NCI-H82 (cell line): Measurements from ENCODE around the gene DENND1A.

Experiments
- DNase-seq: peaks from one replicate; lab custom pipeline; 2025; lab: John Stamatoyannopoulos, UW

DENND1A gene

DNA sequence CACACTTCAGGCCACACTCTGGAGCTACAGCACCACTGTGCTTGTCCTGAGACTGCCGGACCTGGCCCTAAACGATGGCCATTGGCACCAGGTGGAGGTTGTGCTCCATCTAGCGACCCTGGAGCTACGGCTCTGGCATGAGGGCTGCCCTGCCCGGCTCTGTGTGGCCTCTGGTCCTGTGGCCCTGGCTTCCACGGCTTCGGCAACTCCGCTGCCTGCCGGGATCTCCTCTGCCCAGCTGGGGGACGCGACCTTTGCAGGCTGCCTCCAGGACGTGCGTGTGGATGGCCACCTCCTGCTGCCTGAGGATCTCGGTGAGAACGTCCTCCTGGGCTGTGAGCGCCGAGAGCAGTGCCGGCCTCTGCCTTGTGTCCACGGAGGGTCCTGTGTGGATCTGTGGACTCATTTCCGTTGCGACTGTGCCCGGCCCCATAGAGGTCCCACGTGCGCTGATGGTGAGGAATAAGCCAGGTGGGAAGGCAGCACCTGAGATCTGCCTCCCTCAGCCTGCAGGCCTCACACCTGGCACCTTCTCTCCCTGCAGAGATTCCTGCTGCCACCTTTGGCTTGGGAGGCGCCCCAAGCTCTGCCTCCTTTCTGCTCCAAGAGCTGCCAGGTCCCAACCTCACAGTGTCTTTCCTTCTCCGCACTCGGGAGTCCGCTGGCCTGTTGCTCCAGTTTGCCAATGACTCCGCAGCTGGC, 559.2 kb downstream of the DENND1A start:
- no peak for DNase-seq

DNA sequence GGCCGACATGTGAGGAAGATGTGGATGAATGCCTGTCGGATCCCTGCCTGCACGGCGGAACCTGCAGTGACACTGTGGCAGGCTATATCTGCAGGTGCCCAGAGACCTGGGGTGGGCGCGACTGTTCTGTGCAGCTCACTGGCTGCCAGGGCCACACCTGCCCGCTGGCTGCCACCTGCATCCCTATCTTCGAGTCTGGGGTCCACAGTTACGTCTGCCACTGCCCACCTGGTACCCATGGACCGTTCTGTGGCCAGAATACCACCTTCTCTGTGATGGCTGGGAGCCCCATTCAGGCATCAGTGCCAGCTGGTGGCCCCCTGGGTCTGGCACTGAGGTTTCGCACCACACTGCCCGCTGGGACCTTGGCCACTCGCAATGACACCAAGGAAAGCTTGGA, 559.8 kb downstream of the DENND1A start:
- no peak for DNase-seq

DNA sequence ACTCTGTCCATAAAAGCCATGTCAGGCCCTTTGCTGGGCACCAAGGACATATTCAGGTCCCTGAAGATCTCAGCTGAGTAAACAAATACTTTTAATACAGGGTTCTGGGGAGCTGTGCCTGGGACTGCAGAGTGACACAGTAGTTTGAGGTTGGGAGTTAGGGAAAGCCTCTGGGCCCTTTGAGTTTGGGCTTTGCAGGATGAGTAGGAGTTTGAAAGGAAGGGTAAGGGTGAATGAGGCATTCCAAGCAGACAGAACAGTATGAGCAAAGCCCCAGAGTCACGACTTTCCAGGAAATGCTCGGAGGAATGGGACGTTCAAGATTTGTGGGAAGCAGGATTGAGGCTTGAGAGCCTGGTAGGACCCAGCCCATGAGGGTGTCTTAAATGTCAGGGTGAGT, 560.6 kb downstream of the DENND1A start:
- DNase-seq, result no peak

DNA sequence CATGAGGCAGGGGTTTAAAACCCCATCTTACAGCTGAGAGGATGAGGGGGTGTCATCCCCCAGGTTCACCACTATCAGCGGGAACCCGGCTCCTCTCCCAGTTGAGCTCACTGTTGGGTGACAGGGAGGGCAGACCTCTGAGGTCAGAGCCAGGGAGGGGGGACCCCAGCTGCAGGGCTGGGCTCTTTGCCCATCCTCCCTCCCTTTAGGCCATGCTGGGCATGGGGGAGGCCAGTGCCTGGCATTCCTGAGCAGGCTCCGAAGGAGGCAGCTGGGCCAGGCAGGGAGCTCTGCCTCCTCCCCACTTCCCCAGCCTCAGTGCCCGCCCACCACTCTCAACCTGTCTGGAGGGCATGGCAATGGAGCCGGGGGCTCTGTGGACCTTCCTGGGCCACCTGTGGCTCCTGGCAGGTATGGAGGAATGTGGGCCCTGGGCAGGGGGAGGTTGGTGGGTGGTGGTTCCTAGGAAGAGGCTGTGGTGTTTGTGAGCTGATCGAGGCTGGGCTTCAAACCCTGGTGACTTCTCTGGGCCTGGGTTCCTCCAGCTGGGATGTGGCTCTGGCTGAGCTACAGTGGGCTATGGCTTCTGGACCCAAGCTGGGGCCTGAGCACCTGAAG, 561.3 kb downstream of the DENND1A start:
- DNase-seq, result no peak

DNA sequence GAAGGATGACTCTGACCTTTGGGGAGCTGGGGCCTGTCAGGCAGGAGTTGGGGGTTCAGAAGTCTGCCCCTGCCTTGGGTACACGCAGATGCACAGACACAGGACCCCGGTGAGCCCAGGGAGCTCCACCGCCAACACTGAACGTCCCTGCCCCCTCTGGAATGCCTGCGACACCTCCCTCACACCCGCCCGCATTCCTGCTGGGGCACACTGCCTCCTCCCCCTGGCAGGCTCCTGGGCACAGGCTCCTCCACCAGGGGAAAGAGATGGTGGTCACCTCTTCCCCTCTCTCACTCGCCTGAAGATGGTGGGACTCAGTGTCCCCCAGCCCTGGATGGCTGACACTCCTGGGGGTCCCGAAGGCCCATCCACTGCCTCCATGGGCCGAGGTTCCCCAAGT, 561.9 kb downstream of the DENND1A start:
- no peak for DNase-seq

DNA sequence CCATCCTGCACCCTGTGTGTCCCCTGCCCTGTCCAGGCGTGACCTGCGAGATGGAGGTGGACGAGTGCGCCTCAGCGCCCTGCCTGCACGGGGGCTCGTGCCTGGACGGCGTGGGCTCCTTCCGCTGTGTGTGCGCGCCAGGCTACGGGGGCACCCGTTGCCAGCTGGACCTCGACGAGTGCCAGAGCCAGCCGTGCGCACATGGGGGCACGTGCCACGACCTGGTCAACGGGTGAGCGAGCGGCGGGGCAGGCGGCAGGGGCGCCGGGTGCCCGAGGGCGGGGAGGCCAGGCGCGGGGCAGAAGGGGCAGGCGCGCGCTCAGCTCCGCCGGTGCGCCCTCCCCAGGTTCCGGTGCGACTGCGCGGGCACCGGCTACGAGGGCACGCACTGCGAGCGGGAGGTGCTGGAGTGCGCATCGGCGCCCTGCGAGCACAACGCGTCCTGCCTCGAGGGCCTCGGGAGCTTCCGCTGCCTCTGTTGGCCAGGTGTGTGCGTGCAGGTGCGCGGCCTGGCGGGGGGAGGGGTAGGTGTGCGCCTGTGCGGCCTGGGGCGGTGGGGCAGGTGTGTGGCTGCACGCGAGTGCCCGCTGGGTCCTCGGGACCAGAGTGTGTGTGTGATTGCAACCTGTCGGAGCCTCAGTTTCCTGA, 563.9 kb downstream of the DENND1A start:
- no peak for DNase-seq

DNA sequence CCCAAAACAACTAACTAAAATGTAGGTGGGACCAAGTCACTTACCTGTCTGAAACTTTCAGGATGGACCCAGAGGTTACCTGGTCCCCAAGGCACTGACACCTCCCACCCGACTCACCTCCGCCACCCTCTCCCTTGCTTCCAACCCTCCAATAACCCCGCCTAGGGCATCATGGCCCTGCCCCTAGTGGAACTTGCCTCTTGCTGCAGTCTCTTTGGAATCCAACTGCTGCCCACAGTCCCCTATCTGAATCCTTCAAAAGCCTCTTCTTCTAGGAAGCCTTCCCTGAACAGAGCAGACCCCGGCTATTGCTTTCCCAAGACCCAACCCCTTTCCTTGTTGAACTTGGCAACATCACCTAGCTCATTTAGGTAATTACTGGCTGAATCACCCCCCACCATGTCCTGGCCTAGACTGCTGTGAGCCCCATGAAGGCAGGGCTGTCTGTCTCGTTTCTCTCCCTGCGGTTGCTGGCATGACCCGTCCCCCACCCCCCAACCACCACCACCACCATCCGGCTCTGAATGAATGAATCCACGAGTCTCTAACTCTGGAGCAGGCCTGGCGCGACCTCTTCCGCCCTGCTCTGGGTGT, 564.5 kb downstream of the DENND1A start:
- DNase-seq, result peak; percentile 40

DNA sequence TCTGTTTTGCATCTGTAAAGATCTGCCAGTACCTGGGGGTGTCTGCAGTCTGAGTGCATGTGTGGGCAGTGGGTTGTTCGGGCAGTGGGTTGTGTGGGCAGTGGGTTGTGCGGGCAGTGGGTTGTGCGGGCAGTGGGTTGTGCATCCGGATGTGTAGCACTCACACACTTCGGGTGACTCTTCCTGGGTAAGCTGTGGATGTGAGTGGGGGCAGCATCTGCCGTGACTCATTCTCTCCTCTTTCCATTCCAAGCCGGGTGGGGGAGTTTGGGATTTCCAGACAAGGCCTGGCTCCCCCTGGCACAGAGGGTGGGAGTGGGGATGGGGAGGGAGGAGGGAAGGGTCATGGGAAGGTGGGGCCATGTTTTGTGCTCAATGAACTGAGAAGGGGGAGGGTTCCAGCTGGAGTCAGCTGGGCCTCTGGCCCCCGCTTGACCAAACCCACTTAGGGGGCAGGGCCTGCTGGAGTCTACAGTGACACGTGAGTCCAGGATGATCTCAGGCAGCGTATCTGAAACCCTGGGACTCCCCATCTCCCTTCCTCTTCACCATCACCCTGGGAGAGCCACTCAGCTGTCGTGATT, 565.6 kb downstream of the DENND1A start:
- DNase-seq, result no peak

DNA sequence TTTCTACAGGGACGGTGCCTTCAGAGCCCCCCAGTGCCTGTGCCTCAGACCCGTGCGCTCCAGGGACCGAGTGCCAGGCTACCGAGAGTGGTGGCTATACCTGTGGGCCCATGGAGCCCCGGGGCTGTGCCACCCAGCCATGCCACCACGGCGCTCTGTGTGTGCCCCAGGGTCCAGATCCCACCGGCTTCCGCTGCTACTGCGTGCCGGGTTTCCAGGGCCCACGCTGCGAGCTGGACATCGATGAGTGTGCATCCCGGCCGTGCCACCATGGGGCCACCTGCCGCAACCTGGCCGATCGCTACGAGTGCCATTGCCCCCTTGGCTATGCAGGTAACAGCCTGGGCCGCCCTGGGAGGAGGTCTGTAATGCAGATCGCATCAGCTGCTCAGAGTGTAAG, 567.1 kb downstream of the DENND1A start:
- no peak for DNase-seq

DNA sequence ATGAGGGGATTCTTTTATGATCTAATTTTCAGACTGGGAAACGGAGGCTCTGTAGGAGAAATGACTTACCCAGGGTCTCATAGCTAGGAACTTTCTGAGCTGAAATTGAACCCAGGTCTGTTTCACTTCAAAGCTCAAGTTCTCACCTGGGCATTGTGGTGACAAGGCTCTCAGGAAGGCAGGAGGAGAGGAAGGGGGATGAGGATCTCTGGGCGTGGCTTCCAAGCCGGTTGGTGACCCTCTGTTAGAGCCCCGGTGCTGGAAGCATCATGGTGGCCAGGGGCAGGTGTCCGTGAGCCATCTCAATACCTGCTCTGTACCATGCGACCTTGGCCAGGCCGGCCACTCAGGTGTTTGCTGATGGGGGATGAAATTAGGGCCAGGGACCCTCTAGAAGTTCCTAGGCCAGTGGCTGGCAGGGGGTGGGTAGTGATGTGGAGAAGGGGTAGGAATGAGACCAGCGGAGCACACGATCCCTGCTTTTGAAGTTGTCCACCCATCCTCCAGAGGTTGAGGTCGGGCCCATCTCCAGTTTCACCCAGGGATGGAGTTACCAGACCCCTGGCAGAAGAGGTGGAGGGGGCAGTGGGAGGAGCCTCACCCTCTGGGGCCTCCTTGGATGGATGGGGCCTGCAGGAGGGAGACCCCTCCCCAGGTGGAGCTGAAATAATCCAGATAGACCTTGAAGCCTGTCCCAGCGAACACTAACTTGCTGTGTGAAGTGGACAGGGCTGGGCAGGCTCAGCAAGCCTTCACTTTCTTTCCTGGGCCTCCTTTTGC, 568.0 kb downstream of the DENND1A start:
- no peak for DNase-seq

DNA sequence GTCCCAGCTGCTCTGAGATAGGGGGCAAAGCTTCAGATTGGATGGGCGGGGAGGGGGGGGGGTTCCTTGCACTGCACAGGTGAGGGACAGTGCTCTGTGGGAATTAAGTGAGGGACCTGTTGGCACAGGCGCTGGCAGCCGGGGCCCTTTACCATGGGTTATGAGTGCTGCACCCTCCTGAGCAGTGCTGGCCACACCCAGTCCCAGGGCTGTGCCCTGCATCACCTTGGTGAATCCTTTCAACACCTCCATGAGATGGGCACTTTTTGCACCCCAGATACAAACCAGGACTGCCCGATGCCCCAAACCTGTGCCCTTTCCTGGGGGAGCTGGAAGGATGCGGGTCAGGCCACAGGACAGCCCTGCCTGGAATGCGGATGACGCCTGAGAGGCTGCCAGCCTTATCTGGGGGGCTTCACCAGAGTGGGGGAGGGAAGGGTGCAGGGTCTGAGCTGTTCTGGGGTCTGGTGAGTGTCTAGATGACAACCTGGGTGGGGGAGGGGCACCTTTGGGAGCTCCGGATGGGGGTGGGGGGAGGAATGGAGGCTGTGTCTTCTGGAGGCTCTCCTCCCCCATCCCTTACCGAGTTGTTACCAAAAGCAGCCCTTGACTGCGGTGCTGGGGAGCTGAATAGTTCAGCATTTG, 568.7 kb downstream of the DENND1A start:
- DNase-seq, result peak; percentile 46

DNA sequence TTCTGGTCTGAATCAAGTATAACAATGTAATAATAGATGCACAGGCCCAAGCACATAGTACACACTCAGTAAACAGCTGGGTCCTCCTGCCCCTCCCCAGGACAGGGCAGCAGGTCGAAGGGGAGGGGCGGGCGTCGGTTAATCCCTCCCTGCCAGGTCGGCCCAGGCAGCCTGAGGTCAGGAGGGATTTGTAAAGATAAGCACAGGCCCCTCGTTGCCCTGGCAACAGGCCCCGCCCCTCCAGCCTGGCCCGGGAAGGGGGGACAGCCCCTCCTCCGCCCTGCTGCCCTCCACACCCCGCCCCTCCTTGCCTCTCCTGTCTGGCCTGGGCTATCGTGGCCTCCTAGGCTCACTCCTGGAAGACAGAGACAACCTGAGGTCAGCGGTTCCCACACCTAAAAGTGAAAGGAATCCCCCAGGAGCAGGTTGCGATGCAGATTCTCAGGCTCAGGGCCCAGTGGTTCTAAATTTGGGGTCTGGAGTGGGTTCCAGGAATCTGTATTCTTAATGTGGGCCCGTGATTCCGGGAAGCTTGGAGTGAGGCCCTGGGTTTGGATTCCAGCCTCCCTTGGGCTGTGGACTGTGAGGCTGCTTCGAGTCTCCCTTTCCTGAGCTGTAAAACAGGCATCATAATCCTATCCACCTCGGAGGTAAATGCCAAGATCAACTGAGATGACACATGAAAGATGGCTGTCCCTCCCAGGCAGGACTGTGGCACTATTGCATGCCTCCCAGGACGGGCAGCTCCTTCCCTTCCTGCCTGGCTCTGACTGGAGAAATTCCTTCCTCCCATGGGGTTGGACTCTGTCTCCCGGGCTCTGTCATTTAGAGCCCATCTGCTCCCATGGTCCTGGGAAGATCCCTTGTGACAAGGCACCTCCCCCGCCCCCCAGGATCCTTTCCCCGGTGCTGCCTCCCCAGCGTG, 569.5 kb downstream of the DENND1A start:
- DNase-seq, result peak; percentile 99

DNA sequence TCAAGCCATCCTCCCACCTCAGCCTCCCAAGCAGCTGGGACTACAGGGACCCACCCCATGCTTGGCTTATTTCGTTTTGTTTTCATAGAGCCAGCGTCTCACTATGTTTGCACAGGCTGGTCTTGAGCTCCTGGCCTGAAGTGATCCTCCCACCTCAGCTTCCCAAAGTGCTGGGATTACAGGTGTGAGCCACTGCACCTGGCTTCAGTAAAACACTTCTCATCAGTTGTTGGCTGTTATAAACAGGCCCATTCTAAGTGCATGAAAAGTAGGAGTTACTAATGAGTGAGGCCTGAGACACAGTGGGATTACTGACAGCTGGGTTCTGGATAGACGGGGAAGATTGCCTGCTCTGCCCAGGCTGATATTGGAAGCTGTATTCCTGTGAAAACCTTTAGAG, 570.4 kb downstream of the DENND1A start:
- peak; percentile 77 for DNase-seq

DNA sequence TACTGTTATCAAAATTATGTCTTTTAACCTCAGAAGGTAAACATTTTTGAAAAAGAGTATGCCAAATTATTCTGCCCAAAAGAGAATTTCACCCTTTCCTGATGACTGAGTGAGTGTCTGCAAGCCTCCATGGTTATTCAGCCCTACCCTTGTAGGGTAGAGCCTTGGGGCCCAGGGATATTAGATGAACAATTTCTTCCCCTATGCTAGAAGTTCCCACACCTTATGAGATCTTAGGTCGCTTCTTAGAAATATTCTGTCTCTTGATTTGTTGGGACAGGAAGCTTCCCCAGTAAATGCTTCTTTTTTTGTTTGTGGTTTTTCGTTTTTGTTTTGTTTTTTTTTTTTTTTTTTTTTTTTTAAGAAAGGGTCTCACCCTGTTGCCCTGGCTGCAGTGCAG, 570.8 kb downstream of the DENND1A start:
- DNase-seq, result no peak

DNA sequence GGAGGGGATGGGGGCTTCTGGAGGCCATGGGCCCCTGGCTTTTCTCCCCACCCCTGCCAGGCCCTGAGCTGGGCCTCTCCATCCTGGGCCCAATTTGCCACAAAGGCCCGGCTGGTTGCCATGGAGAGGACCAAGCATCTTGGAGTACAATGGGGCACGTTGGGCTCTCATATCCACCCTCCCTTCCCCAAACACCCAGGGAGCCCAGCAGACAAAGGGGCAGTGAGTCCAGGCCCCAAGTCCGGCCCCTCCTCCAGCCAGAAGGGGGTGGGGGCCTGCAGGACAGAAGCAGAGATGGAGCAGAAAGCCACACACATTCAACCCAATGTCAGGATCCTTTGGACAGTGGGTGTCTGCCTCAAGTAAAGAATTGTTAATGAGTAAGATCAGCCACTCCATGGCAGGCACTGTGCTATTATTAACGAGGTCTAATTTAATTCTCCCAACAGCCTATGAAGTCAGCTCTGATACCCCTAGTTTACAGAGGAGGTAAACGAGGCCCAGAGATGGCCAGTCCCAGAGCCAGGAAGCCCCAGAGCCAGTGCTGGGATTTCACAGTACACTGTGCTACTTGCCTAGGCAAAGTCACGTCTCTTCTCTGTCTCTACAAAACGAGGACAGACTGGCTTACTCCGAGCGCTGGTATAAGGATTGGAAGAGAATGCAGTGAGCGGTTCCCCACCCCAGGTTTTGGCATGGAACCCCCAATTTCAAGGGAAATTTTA, 571.6 kb downstream of the DENND1A start:
- peak; percentile 24 for DNase-seq

DNA sequence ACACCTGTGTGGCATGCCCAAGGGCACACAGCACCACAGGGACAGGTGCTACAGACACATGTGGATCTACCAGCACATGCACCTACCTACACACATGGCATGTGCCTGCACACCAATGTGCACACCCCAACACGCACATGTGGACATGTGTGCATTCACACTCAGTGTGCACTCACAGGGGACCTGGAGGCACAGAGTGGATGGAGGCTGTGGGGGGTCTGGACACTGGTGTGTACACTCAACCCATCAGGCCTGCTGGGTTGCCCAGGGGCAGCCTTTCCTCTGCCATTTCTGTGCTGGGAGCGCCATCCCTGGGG, 572.2 kb downstream of the DENND1A start:
- no peak for DNase-seq

DNA sequence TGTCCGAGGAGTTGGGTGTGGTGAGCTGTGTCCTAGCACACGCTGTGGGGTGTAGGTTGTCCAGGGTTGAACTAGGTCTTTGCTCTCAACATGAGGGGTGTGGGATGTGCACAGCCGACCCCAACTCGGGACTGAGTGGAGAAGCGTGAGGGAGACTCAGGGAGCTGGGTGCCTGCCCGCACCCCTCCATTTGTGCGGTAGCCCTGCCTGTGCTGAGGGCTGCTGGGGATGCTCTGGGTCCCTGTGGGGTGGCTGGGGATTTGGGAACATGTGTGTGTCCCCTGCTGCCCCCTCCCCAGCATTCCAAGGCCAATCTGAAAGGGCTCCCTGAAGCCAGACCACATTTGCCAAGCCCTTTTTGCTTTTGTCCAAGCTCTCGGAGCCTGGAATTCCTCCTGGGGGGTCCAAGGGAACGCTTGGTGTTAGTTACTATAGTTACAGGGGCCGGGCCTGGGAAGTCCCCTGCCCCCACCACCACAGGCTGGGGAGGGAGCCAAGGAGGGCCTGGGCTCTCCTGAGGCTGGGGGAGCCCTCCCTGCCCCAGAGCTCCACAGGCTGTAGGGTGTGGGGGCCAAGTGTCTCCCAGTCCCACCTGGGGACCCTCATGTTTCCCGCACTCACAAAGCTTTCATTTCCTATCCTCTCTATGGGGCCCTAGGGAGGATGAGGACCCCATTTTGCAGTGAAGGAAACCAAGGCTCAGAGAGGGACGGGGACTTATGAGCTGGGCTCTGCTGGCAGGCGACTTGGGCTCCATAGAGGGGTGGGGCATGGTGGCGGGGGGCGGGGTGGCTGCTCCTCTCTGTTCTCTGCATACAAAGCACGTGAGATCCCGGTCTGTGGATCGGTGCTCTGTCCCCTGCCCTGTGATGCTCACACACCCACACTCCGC, 572.8 kb downstream of the DENND1A start:
- DNase-seq, result peak; percentile 72

DNA sequence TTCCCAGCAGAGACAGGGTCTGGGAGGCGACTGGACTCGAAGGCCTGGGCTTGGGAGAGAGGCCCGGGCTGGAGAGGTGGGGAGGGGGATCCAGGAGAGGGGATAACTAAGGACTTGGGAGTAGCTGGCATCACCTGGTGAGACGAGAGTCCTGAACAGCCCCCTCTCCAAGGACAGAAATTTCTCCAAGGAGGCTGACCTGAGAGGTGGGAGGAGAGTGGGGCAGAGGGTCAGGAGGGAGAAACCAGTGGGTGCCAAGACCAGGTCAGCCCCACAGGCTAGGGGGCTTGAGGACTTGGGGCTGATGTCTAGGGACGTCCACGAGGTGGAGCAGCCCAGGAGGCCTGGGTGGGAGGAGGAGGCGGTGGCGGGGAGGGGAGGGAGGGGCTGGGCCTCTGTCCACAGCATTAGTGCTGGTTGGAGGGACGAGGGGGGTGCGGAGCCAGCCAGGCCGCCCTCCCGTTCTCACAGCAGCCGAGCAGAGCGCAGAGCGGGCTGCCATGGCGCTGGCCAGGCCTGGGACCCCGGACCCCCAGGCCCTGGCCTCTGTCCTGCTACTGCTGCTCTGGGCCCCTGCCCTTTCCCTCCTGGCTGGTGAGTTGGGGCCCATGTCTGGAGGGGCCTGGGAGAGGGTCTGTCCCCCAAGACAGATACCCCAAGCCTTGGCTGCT, 574.0 kb downstream of the DENND1A start, which contains the start of gene CRB2:
Gene CRB2 (plus strand): TSS at position 437 of the 671 bp plus-strand sequence. CDS start 64 bp downstream, at position 501.
- DNase-seq, result peak; percentile 94
